Effector memory CD4-positive, alpha-beta T cell (primary cell): Measurements from ENCODE around the gene KCNN1.
"Not testable (repeated sequence)": the region's sequence is repeated elsewhere in the genome, so short reads cannot be mapped to it uniquely, and the experiment has no call there.

Source experiments
- DNase-seq, 3 donors: peaks; one replicate each; pipeline ENCODE4 v3.0.0-alpha.2; 2020
- H3K27ac ChIP-seq: 2 replicates; pipeline ENCODE4 v1.7.0; 2013; ENCODE audit warnings: mild to moderate bottlenecking, low read length, moderate library complexity; ENCODE audit not compliant: insufficient read depth, poor library complexity, severe bottlenecking
- H3K27me3 ChIP-seq: replicated peaks from 2 replicates; pipeline ENCODE4 v1.7.0; 2013; ENCODE audit warnings: mild to moderate bottlenecking, low read length; ENCODE audit not compliant: insufficient read depth, control insufficient read depth, poor library complexity, severe bottlenecking
- H3K36me3 ChIP-seq: 2 replicates; pipeline ENCODE4 v1.7.0; 2013; ENCODE audit warnings: mild to moderate bottlenecking, low read length, moderate library complexity; ENCODE audit not compliant: control insufficient read depth, insufficient read depth
- H3K4me1 ChIP-seq: 2 replicates; pipeline ENCODE4 v1.7.0; 2013; ENCODE audit warnings: low read length, mild to moderate bottlenecking; ENCODE audit not compliant: control insufficient read depth, insufficient read depth, poor library complexity, severe bottlenecking
- H3K4me3 ChIP-seq: 2 replicates; pipeline ENCODE4 v1.7.0; 2013; ENCODE audit warnings: low read length, low read depth, mild to moderate bottlenecking; ENCODE audit not compliant: insufficient read depth, poor library complexity, severe bottlenecking
- H3K9me3 ChIP-seq: 2 replicates; pipeline ENCODE4 v1.7.0; 2013; ENCODE audit warnings: mild to moderate bottlenecking, low read length, moderate library complexity; ENCODE audit not compliant: control insufficient read depth
- total RNA-seq, 3 donors: gene quantifications; one replicate each; lab custom pipeline; 2026; lab: John Stamatoyannopoulos, UW

The KCNN1 gene
- total RNA-seq, result 0 to 0.19 (median 0.09) reads per million in 3 donors

DNA sequence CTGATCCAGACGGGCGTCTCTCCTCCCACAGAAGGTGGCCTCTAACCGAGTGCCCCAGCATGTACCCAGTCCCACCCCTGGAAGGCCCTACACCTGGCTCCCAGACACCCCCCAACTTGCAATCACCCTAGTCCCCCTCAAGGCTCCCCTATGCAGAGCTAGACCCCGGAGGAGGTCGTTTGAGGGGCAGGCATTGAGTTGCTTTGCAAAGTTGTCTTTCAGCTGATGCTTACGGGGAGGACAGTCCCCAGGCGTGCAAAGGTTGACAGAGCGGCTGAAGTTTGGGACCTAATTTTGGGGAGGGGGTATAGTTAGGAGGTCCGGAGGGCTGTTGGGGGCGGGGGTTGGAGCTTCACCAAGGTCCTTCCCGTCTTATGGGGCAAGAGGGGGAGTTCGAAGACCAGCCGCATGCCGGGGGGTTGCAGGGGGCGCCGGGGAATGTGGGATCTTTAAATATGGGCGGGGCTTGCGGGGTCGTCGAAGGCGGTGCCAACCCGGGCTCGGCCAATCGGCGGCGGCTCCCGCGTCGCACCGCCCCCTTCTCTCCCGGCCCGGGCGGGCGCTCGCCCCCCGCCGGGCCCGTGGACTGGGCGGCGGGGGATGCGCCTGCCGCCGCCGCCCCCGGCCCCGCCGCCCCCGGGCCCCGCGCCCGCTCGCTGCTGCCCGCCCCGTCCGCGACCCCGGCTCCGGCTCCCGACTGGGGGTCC lies at the start of gene KCNN1:
Gene KCNN1 (plus strand): TSS at position 558 of the 707 bp plus-strand sequence. CDS start 6,782 bp downstream, outside the sequence.
- H3K27me3 ChIP-seq, result peaks cover 14% of the 10 kb centered on the region
- no peak for DNase-seq
- no peaks in the 10 kb centered on the region for H3K9me3 ChIP-seq

DNA sequence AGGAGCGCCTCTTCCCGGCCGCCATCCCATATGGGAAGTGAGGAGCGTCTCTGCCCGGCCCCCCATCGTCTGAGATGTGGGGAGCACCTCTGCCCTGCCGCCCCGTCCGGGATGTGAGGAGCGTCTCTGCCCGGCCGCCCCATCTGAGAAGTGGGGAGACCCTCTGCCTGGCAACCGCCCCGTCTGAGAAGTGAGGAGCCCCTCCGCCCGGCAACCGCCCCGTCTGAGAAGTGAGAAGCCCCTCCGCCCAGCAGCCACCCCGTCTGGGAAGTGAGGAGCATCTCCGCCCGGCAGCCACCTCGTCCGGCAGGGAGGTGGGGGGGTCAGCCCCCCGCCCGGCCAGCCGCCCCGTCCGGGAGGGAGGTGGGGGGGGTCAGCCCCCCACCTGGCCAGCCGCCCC lies 48.8 kb upstream of the KCNN1 start:
- not testable (repeated sequence) for H3K4me1 ChIP-seq, H3K4me3 ChIP-seq, H3K27me3 ChIP-seq, H3K36me3 ChIP-seq, H3K9me3 ChIP-seq, DNase-seq, H3K27ac ChIP-seq

More for the DNA sequence above, at the start of gene KCNN1:
- no peak within 1 kb of the TSS for H3K4me3 ChIP-seq
- peaks cover 4% of the 10 kb centered on the region for H3K4me1 ChIP-seq
- no peaks in the 10 kb centered on the region for H3K36me3 ChIP-seq
- no peak within 1 kb of the TSS for H3K27ac ChIP-seq

DNA sequence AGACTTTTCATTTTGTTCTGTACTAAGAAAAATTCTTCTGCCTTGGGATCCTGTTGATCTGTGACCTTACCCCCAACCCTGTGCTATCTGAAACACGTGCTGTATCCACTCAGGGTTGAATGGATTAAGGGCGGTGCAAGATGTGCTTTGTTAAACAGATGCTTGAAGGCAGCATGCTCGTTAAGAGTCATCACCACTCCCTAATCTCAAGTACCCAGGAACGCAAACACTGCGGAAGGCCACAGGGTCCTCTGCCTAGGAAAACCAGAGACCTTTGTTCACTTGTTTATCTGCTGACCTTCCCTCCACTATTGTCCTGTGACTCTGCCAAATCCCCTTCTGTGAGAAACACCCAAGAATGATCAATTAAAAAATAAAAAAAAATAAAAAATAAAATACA lies 47.8 kb upstream of the KCNN1 start:
- H3K27ac ChIP-seq, H3K27me3 ChIP-seq, H3K4me3 ChIP-seq, H3K9me3 ChIP-seq, H3K4me1 ChIP-seq, H3K36me3 ChIP-seq, DNase-seq: not testable (repeated sequence)

DNA sequence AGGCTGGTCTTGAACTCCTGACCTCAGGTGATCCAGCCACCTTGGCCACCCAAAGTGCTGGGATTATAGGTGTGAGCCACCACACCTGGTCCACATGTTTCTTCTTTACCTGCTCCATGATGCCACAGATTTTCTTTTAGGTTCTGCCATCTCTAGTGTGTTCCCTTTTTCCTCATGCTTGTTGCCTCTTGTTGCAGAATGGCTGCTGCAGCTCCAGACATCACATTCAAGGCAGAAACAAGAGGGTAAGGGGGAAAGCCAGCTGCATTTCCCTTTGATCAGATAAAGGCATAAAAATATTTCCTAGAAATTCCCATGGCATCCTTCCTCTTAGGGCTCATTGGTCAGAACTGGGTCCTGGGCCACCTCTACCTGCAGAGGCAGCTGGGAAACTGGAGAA lies 46.4 kb upstream of the KCNN1 start:
- no peaks in the 10 kb centered on the region for H3K27me3 ChIP-seq
- no peaks in the 10 kb centered on the region for H3K4me1 ChIP-seq
- no peak for DNase-seq

DNA sequence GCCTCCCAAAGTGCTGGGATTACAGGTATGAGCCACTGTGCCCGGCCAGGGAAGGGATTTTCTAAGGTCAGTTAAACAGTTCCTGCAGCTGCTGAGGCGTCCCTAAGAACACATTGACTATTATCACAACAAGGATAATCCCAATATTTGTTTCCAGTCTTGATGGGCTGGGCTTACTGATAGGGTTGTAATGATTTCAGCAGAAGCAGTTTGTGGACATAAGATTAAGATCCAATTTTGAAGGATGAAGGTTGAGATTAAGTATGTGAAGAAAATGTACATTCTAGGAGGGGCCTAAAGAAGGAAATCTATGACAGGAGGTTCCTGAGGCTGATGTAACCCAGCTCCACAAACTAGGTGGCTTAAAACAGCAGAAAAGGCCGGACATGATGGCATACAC lies 44.8 kb upstream of the KCNN1 start:
- Histone ChIP-seq H3K9me3 (no peaks in the 10 kb centered on the region), H3K27me3 (no peaks in the 10 kb centered on the region), H3K36me3 (no peaks in the 10 kb centered on the region), H3K4me1 (no peaks in the 10 kb centered on the region), H3K4me3 (no peak overlapping the region), H3K27ac (no peak overlapping the region)
- no peak for DNase-seq

More for the DNA sequence above, 46.4 kb upstream of the KCNN1 start:
- Histone ChIP-seq H3K4me3 (no peak overlapping the region), H3K36me3 (no peaks in the 10 kb centered on the region), H3K27ac (no peak overlapping the region), H3K9me3 (no peaks in the 10 kb centered on the region)

DNA sequence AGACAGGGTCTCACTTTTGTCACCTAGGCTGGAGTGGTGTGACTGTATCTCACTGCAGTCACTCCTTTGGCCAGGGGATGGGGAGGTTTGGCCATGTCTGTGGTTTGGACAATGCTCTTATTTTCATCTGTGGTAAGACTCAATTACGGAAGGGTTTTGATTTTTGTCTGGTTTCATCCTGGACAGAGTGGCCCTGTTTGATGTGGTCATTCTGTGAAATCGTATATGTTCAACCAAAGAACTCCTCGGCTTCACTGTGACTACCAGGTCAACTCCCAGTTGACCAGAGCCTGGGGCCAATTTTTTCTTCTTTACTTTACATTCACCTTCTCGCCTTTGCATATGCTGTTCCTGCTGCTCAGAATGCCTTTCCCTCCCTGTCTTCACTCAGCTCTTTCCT lies 40.9 kb upstream of the KCNN1 start:
- Histone ChIP-seq H3K27ac (no peak overlapping the region), H3K9me3 (no peaks in the 10 kb centered on the region), H3K4me3 (no peak overlapping the region), H3K27me3 (no peaks in the 10 kb centered on the region), H3K36me3 (no peaks in the 10 kb centered on the region), H3K4me1 (no peaks in the 10 kb centered on the region)
- DNase-seq, result no peak

DNA sequence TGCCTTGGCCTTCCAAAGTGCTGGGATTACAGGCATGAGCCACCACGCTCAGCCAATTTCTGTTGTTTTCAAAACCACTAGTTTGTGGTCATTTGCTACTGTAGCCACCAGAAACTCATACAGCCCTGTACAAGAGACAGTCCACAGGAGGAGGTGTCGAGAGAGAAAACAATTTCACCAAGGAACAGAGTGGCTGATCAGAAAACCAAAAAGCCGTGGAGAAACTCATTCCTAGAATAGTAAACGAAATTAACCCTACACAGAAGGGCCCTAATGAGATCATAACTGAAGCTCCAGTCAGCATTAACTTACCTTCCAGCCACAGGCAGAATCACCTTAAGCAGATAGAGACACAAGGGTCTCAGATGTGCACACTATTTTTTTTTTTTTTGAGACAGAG lies 37.9 kb upstream of the KCNN1 start:
- peaks cover 16% of the 10 kb centered on the region for H3K4me1 ChIP-seq
- no peak for DNase-seq
- no peaks in the 10 kb centered on the region for H3K36me3 ChIP-seq
- H3K27ac ChIP-seq, result no peak overlapping the region
- no peak overlapping the region for H3K4me3 ChIP-seq
- no peaks in the 10 kb centered on the region for H3K27me3 ChIP-seq
- H3K9me3 ChIP-seq, result no peaks in the 10 kb centered on the region

DNA sequence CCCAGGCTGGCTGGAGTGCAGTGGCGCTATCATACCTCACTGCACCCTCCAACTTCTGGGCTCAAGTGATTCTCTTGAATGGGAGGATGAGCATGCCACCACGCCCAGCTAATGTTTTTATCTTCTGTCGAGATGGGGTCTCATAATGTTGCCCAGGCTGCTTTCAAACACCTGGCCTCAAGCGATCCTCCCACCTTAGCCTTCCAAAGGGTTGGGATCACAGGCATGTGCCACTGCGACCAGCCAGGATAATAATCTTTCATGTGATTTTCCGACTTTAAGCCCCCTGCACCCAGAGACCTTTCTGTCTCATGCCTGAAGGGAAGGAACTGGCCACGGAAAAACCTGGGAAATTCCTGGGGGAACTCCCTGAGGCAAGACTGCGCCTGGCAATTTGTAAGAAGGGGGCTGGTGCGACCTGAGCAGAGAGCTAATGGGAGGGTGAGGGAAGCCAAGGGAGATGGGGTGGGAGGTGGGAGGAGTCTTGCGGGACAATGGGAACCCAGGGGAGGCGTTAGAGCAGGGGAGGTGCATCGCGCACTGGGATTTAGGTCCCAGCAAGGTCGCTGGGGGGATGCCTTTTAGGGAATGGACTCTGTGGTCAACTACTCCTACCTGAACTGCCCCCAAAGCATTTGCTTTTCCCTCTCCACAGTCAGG lies 35.2 kb upstream of the KCNN1 start:
- H3K4me3 ChIP-seq, result peak overlapping the region; percentile 76
- DNase-seq, result no peak
- no peak overlapping the region for H3K27ac ChIP-seq
- no peaks in the 10 kb centered on the region for H3K36me3 ChIP-seq
- no peaks in the 10 kb centered on the region for H3K9me3 ChIP-seq
- H3K27me3 ChIP-seq, result no peaks in the 10 kb centered on the region
- H3K4me1 ChIP-seq, result peaks cover 16% of the 10 kb centered on the region

DNA sequence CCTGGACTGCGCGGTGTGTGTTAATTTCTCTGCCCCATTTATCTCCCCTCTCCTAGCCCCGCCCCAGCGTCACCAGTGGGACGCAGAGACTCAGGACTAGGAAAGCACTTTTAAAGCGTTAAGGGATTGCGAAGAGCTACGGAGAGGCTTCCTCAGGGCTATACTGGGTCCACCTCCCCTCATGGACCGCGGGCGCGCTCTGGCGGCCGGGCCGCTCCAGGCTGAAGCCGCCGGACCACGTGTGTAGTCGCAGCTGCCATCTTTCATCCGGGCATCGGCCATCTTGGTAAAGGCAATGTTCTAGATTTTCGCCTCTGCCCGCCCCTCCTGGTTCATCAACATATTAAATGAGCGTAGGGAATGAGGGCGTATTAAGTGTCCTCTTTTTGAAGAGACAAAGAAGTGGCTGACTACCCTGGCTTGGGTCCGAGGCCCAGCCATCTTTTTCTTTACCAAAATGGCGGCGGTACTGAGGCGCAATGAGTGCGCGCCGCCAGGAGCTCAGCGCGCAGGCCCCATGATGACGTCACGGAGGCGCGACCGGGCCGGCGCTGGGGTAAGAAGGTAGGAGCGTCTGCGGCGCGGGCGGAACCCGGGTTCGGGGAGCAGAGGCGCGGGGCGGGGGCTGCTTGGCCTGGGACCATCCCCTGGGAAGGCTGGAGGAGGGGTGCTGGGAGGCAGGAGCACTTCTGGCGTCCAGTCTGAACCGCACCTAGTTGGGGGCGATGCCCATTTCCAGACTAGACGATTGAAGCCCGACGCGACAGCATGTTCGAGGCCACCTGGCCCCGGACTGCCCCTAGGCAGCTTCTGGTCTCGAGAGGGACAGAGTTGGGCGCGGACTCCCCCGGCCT lies 34.2 kb upstream of the KCNN1 start, which contains the start of gene CCDC124:
Gene CCDC124 (plus strand): TSS at position 531 of the 854 bp plus-strand sequence. CDS start 3,406 bp downstream, outside the sequence.
- DNase-seq, result peak; percentile 84 to 87 (median 84)
- Histone ChIP-seq H3K36me3 (no peaks in the 10 kb centered on the region), H3K27ac (peak within 1 kb of the TSS; percentile 91), H3K4me1 (peaks cover 16% of the 10 kb centered on the region), H3K4me3 (peak within 1 kb of the TSS; percentile 76), H3K9me3 (no peaks in the 10 kb centered on the region), H3K27me3 (no peaks in the 10 kb centered on the region)
